Heart right ventricle (tissue), 16 donors: ENCODE results near the gene LAMC3. TPM values are rescaled to one million over a fixed set of nuclear protein-coding genes. Genes with fewer than 3 reads are reported as not detected.
"Not testable (repeated sequence)": the region's sequence is repeated elsewhere in the genome, so short reads cannot be mapped to it uniquely, and the experiment has no call there.

Experiments
- ATAC-seq, 8 donors: fragments of 200-7000 bp; cut with Tn5 transposase; one replicate each; pipeline ENCODE4 v1.9.1; 2020; ENCODE audit warnings: mild to moderate bottlenecking in 8 of 8, moderate library complexity in 8 of 8, moderate number of reproducible peaks in 1 of 8
- DNase-seq, 2 donors: peaks; one replicate each; pipeline ENCODE4 v3.0.0-alpha.2; 2020
- H3K27ac ChIP-seq, 10 donors: fragments of 200-600 bp; sonication (generic) in 2 of 10; one replicate each; pipeline versions ENCODE4 v1.5.0 to v1.8.0; 2020 to 2022; ENCODE audit warnings: mild to moderate bottlenecking in 3 of 10
- H3K27me3 ChIP-seq, 7 donors: fragments of 200-600 bp; one replicate each; pipeline ENCODE4 v1.8.0; 2021 to 2022; ENCODE audit warnings: mild to moderate bottlenecking in 2 of 7
- H3K36me3 ChIP-seq, 9 donors: fragments of 200-600 bp; sonication (generic) in 1 of 9; one replicate each; pipeline versions ENCODE4 v1.5.0 to v1.8.0; 2020 to 2022; ENCODE audit warnings: mild to moderate bottlenecking in 2 of 9
- H3K4me1 ChIP-seq, 9 donors: fragments of 200-600 bp; sonication (generic) in 1 of 9; one replicate each; pipeline versions ENCODE4 v1.5.0 to v1.8.0; 2020 to 2022; ENCODE audit warnings: mild to moderate bottlenecking in 4 of 9
- H3K4me3 ChIP-seq, 10 donors: fragments of 200-600 bp; sonication (generic) in 2 of 10; one replicate each; pipeline versions ENCODE4 v1.5.0 to v1.8.0; 2020 to 2022; ENCODE audit warnings: mild to moderate bottlenecking in 7 of 10, moderate library complexity in 2 of 10
- H3K9me3 ChIP-seq, 11 donors: fragments of 200-600 bp in 10 of 11; sonication (generic) in 2 of 11; one replicate each; pipeline versions ENCODE4 v1.5.0 to v1.8.0; 2013 to 2022; ENCODE audit warnings: mild to moderate bottlenecking in 2 of 11, control low read depth in 1 of 11, moderate library complexity in 1 of 11
- whole genome bisulfite sequencing, 2 donors: extraction: QIAGEN DNeasy Blood & Tissue Kit; methylation state at CpG; one replicate each; pipeline ENCODE4 v1.1.7; 2013; ENCODE audit warnings: inconsistent platforms in 1 of 2; 5-methylcytosine and 5-hydroxymethylcytosine counted together
- intact Hi-C, 10 donors: fragments of 100-400 bp; cut with DNase I; formaldehyde crosslinking; loops; one replicate each; pipeline versions ENCODE4 v1.11.1 to v1.14.2; 2022
- polyA plus RNA-seq, 2 donors: library from polyadenylated mRNA; stranded (reverse); fragments of 200-250 nt; gene quantifications; one replicate each; pipeline ENCODE4 v1.2.3, GENCODE V29; 2013
- total RNA-seq, 10 donors: library from RNA; stranded (reverse); fragmentation: NEBNext Ultra II Directional in 3 of 10; extraction: Animal tissue kit (Norgen Biotek cat#: 25700) in 3 of 10; gene quantifications; one replicate each; pipeline versions ENCODE4 v1.2.1 to v1.2.4, GENCODE V29; 2021 to 2023
- TF ChIP-seq, protein P1 (sequence below), 9 donors: fragments of 200-600 bp; sonication (generic) in 2 of 9; IDR thresholded peaks; one replicate each; pipeline versions ENCODE4 v1.5.0 to v1.8.0; 2021 to 2022; ENCODE audit warnings: antibody characterized with exemption in 9 of 9, mild to moderate bottlenecking in 5 of 9, moderate library complexity in 1 of 9
- donor health status: Arrhythmogenic right ventricular cardiomyopathy.
- donor health status: ischemic (EF 13 %, LVEDD 7.1; RV severe dilation, severe dysfunction).
- donor health status: healthy with polysubstance abuse.
- donor health status: DM: no; HTN: yes; CAD: no.
- donor health status: DM: no; HTN: no; CAD: no.
- donor health status: ischemic (EF 25% LVEDD 6.9; RV normal size, moderate dysfunction).
- donor health status: ischemic (EF 25% LVEDD 5.7; RV mildly dilated, moderate dysfunction).
- donor health status: healthy.
- donor health status: DM: yes; HTN: yes; CAD: no.
- donor health status: Ischemic cardiomyopathy.
- donor health status: ischemic (EF 35%, LVEDD 5.7; RV mildly dilated, moderate dysfunction).
- donor health status: nonischemic (EF 11% LVEDD 7.7; RV severe dilation, severe dysfunction).
- donor health status: DM: yes; HTN: yes; CAD: no.
- donor health status: PGD.
- donor health status: ischemic (EF 29% LVEDD 5.4; RV normal size, mild dysfunction).
- donor health status: nonischemic (EF 23%, LVEDD 6.1; RV moderate dilation, normal function).

The LAMC3 gene
- total and polyA plus RNA-seq, 12 donors: 0.07 to 5.4 (median 0.30) TPM; not detected in 1

- WGBS, 2 donors: 85 to 92% methylated on average over 12 of the region's 12 CpGs
- Histone ChIP-seq H3K27me3 (peaks cover 0 to 3% (median 0%) of the 10 kb centered on the region in 7 donors), H3K4me1 (peaks cover 6 to 10% (median 9%) of the 10 kb centered on the region in 9 donors), H3K9me3 (no peaks in the 10 kb centered on the region), H3K36me3 (no peaks in the 10 kb centered on the region), H3K27ac (no peak overlapping the region), H3K4me3 (no peak overlapping the region)
- ATAC-seq (no peak), DNase-seq (no peak)
- TF ChIP-seq, protein P1, sequence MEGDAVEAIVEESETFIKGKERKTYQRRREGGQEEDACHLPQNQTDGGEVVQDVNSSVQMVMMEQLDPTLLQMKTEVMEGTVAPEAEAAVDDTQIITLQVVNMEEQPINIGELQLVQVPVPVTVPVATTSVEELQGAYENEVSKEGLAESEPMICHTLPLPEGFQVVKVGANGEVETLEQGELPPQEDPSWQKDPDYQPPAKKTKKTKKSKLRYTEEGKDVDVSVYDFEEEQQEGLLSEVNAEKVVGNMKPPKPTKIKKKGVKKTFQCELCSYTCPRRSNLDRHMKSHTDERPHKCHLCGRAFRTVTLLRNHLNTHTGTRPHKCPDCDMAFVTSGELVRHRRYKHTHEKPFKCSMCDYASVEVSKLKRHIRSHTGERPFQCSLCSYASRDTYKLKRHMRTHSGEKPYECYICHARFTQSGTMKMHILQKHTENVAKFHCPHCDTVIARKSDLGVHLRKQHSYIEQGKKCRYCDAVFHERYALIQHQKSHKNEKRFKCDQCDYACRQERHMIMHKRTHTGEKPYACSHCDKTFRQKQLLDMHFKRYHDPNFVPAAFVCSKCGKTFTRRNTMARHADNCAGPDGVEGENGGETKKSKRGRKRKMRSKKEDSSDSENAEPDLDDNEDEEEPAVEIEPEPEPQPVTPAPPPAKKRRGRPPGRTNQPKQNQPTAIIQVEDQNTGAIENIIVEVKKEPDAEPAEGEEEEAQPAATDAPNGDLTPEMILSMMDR (IDR thresholded peaks at IDR 0.05): no peak
- intact Hi-C loops: no loop called here
Measured at GRCh38 chr9:131032384-131032783, 23.4 kb downstream of the LAMC3 start.

DNA sequence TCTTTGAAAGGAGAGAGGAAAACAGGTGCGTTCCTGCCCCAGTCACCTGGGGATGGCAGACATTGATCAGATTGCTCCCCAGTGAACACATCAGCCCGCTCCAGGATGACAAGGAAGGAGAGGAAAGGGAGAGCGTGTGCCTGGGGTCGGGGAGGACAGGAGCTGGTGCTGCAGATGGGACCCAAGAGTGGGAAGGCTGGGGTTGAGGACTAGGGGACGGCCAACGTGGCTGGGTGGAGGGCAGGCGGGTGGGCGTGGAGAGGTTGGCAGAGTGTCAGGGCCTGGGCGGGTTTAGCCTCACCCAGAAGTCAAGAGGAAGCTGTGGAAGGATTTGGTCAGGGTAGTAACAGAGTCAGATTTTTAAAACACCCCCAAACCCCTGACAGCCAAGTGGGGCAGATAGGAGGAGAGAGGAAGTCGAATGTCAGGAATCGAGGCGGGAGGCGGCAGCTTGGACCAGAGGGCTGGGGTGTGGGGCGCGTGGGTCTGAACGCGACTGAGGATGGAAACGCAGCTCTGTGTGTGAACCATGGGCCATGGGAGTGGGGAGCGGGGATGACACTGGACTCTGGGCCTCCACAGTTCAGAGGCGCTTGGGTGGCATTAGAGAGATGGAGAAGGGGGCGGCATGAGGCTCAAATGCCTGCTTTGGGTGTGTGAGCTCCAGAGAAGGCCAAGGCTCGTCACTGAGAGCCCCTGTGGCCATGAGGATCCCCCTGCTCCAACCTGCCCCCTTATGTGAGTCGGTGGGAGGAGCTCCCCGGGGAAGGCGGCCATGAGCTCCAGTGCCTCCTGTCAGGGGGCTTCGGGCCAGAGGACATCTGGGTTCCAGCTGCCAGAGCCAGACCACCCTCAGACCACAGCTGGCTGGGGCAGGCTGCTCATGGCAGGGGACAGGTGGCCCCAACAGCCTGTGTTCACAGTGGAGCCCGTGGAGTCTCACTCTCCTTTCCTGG is 24.6 kb downstream of the LAMC3 start:
- Histone ChIP-seq H3K27me3 (peaks cover 0 to 4% (median 0%) of the 10 kb centered on the region in 7 donors), H3K4me1 (peaks cover 10 to 20% (median 18%) of the 10 kb centered on the region in 9 donors), H3K9me3 (no peaks in the 10 kb centered on the region), H3K27ac (no peak overlapping the region), H3K4me3 (no peak overlapping the region), H3K36me3 (no peaks in the 10 kb centered on the region)
- intact Hi-C loops: no loop called here
- no peak for DNase-seq
- 80 to 82% methylated on average over 27 of the region's 27 CpGs for WGBS, 2 donors
- ATAC-seq: no peak
- TF ChIP-seq, protein P1 (IDR thresholded peaks at IDR 0.05): no peak

DNA sequence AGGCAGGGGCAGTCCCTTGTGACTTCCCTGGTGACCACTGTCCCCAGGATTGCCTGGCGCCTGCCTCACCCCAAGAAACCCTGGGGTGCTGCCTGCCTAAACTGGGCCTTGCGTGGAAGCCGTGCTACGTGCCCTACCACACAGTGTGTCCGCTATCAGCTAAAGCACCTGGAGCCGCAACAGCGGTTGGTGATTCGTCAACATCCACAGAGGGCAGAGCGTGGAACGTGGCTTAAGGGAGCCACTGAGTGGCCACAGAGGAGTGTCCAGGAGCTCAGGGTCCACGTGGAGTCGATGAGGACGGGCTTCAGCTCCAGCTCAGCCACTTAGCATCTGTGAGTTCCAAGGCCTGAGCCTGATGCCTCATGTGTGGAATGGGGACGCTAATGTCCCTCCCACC is 25.3 kb downstream of the LAMC3 start:
- peaks cover 10 to 20% (median 18%) of the 10 kb centered on the region in 9 donors for H3K4me1 ChIP-seq
- 95 to 96% methylated on average over 14 of the region's 14 CpGs for WGBS, 2 donors
- H3K36me3 ChIP-seq: no peaks in the 10 kb centered on the region
- TF ChIP-seq, protein P1 (IDR thresholded peaks at IDR 0.05): no peak
- intact Hi-C loops: no loop called here
- H3K4me3 ChIP-seq: no peak overlapping the region
- no peak for ATAC-seq
- peaks cover 0 to 8% (median 0%) of the 10 kb centered on the region in 7 donors for H3K27me3 ChIP-seq
- no peak overlapping the region for H3K27ac ChIP-seq
- H3K9me3 ChIP-seq: no peaks in the 10 kb centered on the region
- DNase-seq: no peak

GRCh38 chr9:131034749-131035148 is 25.8 kb downstream of the LAMC3 start:
- H3K36me3 ChIP-seq, intact Hi-C loops, H3K27ac ChIP-seq, DNase-seq, ATAC-seq, H3K9me3 ChIP-seq, H3K4me3 ChIP-seq, H3K27me3 ChIP-seq: not testable (repeated sequence)
- peaks cover 10 to 20% (median 18%) of the 10 kb centered on the region in 9 donors for H3K4me1 ChIP-seq
- 92 to 96% methylated on average over 10 of the region's 10 CpGs for WGBS, 2 donors

DNA sequence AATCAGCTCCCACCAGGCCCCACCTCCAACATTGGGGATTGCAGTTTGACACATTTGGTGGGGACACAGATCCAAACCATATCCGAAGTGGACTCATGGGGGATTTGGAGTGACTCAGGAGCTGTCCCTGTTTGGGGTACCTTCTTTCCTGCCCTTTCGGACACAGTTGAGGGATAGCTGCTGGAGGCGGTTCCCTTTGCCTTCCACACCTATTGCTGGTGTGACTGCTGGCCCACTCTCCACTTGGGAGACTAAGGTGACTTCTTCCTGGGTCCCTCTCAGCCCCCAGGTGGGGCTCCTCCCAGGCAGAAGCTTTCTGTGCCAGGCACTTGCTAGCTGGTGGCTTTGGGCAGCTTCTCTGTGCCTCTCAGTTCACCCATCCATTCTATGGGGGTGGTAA is 26.6 kb downstream of the LAMC3 start:
- intact Hi-C loops: no loop called here
- H3K9me3 ChIP-seq: no peaks in the 10 kb centered on the region
- 92% methylated on average over 3 of the region's 3 CpGs for WGBS, 2 donors
- DNase-seq (no peak), ATAC-seq (no peak)
- H3K27me3 ChIP-seq: peaks cover 0 to 10% (median 0%) of the 10 kb centered on the region in 7 donors
- no peak overlapping the region for H3K27ac ChIP-seq
- TF ChIP-seq, protein P1 (IDR thresholded peaks at IDR 0.05): no peak
- H3K4me1 ChIP-seq: peaks cover 10 to 20% (median 18%) of the 10 kb centered on the region in 9 donors
- no peaks in the 10 kb centered on the region for H3K36me3 ChIP-seq
- H3K4me3 ChIP-seq: no peak overlapping the region
